H1 (cell line): ENCODE results near the gene TCEAL6. TPM values are rescaled to one million over a fixed set of nuclear protein-coding genes. Genes with fewer than 3 reads are reported as not detected.

Source experiments
- CTCF ChIA-PET: fragments of 300-600 bp; sonication (Branson Sonifier 250); formaldehyde crosslinking; loops from one replicate; lab custom pipeline; 2021; ENCODE audit not compliant: partially characterized antibody; lab: Charles Lee
- POLR2A ChIA-PET: fragments of 300-600 bp; sonication (Branson Sonifier 250); formaldehyde crosslinking; loops from one replicate; lab custom pipeline; 2021; ENCODE audit warnings: inconsistent platforms; ENCODE audit not compliant: partially characterized antibody; lab: Charles Lee
- DNase-seq, 2 experiments: peaks; one replicate each; pipeline versions ENCODE4 v3.0.0 to v3.0.0-alpha.2; 2010 to 2022; ENCODE audit warnings: low spot score in 2 of 2, low read depth in 1 of 2, mixed read lengths in 1 of 2
- FAIRE-seq: peaks from 2 replicates; lab custom pipeline; 2011; peaks lifted over from hg19 to GRCh38; lab: Jason Lieb, UNC
- H2AFZ ChIP-seq: 2 replicates; pipeline ENCODE4 v1.8.1; 2012; ENCODE audit warnings: low read length, inconsistent platforms
- H2AK5ac ChIP-seq: 2 replicates; pipeline ENCODE4 v1.6.1; 2013; ENCODE audit warnings: low read depth, low read length
- H2BK120ac ChIP-seq: replicated peaks from 2 replicates; pipeline ENCODE3; 2013; ENCODE audit warnings: low read depth, low read length, inconsistent platforms
- H2BK12ac ChIP-seq: 2 replicates; pipeline ENCODE4 v1.6.1; 2013; ENCODE audit warnings: low read depth, low read length
- H2BK15ac ChIP-seq: 2 replicates; pipeline ENCODE4 v1.6.1; 2013; ENCODE audit warnings: low read length
- H2BK20ac ChIP-seq: 2 replicates; pipeline ENCODE4 v1.6.1; 2013; ENCODE audit warnings: low read length
- H2BK5ac ChIP-seq: 2 replicates; pipeline ENCODE4 v1.6.1; 2013; ENCODE audit warnings: low read depth, low read length
- H3K14ac ChIP-seq: 2 replicates; pipeline ENCODE4 v1.6.1; 2013; ENCODE audit warnings: inconsistent platforms; ENCODE audit not compliant: insufficient read length
- H3K18ac ChIP-seq: 2 replicates; pipeline ENCODE4 v1.6.1; 2013; ENCODE audit warnings: low read length; ENCODE audit errors: extremely low read depth
- H3K23ac ChIP-seq: 2 replicates; pipeline ENCODE4 v1.6.1; 2013; ENCODE audit warnings: inconsistent platforms; ENCODE audit not compliant: insufficient read length
- H3K23me2 ChIP-seq: 2 replicates; pipeline ENCODE4 v1.6.1; 2013; ENCODE audit warnings: low read depth, low read length
- H3K27ac ChIP-seq: 2 replicates; pipeline ENCODE4 v1.6.1; 2011; ENCODE audit warnings: low read depth, low read length, inconsistent platforms
- H3K27me3 ChIP-seq, 4 experiments: replicated peaks in 1 of 4; 1 replicate in 1 of 4; 2 replicates in 3 of 4; pipeline versions ENCODE4 v1.6.1 to v1.8.1; 2011 to 2013; ENCODE audit warnings: low read length in 3 of 4, mild to moderate bottlenecking in 3 of 4, inconsistent platforms in 2 of 4, mixed read lengths in 2 of 4, moderate library complexity in 1 of 4; ENCODE audit not compliant: control insufficient read depth in 3 of 4, insufficient read depth in 3 of 4; ENCODE audit errors: extremely low read depth in 1 of 4
- H3K36me3 ChIP-seq, 4 experiments: 2 replicates each; pipeline versions ENCODE4 v1.6.1 to v1.8.1; 2011 to 2013; ENCODE audit warnings: mild to moderate bottlenecking in 4 of 4, low read length in 3 of 4, moderate library complexity in 2 of 4, control low read depth in 1 of 4, inconsistent platforms in 1 of 4; ENCODE audit not compliant: insufficient read depth in 4 of 4, control insufficient read depth in 2 of 4
- H3K4ac ChIP-seq: replicated peaks from 2 replicates; pipeline ENCODE3; 2013; ENCODE audit warnings: low read length, low read depth, mixed read lengths, inconsistent platforms; ENCODE audit not compliant: insufficient read length
- H3K4me1 ChIP-seq, 4 experiments: replicated peaks in 1 of 4; 1 replicate in 1 of 4; 2 replicates in 3 of 4; pipeline versions ENCODE4 v1.6.1 to v1.8.1; 2011 to 2013; ENCODE audit warnings: low read length in 3 of 4, inconsistent platforms in 2 of 4, mixed read lengths in 1 of 4; ENCODE audit not compliant: insufficient read depth in 4 of 4, control insufficient read depth in 3 of 4
- H3K4me2 ChIP-seq, 2 experiments: 2 replicates each; pipeline versions ENCODE4 v1.6.1 to v1.8.1; 2011 to 2013; ENCODE audit warnings: low read depth in 2 of 2, low read length in 2 of 2, control low read depth in 1 of 2, inconsistent platforms in 1 of 2, mild to moderate bottlenecking in 1 of 2; ENCODE audit not compliant: insufficient read depth in 1 of 2
- H3K4me3 ChIP-seq, 4 experiments: fragments of 200-600, 300-600 bp in 1 of 4; sonication (generic), shearing (Covaris generic), sonication (Bioruptor Twin) in 1 of 4; 2 replicates each; pipeline versions ENCODE4 v1.5.1 to v1.8.1; 2011 to 2016; ENCODE audit warnings: low read length in 4 of 4, low read depth in 3 of 4, control low read depth in 2 of 4, inconsistent platforms in 2 of 4, mild to moderate bottlenecking in 2 of 4, mixed read lengths in 1 of 4, moderate library complexity in 1 of 4; ENCODE audit not compliant: insufficient read depth in 2 of 4; ENCODE audit errors: extremely low read depth in 1 of 4
- H3K56ac ChIP-seq: replicated peaks from 2 replicates; pipeline ENCODE3; 2013; ENCODE audit warnings: low read depth, mild to moderate bottlenecking, mixed read lengths, low read length, inconsistent platforms; ENCODE audit not compliant: insufficient read length
- H3K79me1 ChIP-seq: 2 replicates; pipeline ENCODE4 v1.6.1; 2013; ENCODE audit warnings: low read depth, low read length, control low read depth
- H3K79me2 ChIP-seq, 2 experiments: 2 replicates each; pipeline versions ENCODE4 v1.6.1 to v1.8.1; 2012 to 2013; ENCODE audit warnings: low read length in 2 of 2, mild to moderate bottlenecking in 2 of 2, inconsistent platforms in 1 of 2; ENCODE audit not compliant: insufficient read depth in 2 of 2, control insufficient read depth in 1 of 2
- H3K9ac ChIP-seq, 4 experiments: replicated peaks in 1 of 4; 1 replicate in 1 of 4; 2 replicates in 3 of 4; pipeline versions ENCODE4 v1.6.1 to v1.8.1; 2011 to 2013; ENCODE audit warnings: low read depth in 3 of 4, low read length in 3 of 4, control low read depth in 2 of 4, mild to moderate bottlenecking in 2 of 4, moderate library complexity in 2 of 4, inconsistent platforms in 1 of 4; ENCODE audit errors: extremely low read depth in 1 of 4
- H3K9me3 ChIP-seq, 2 experiments: 2 replicates each; pipeline versions ENCODE4 v1.6.1 to v1.8.1; 2012 to 2013; ENCODE audit warnings: mild to moderate bottlenecking in 2 of 2, moderate library complexity in 2 of 2, control low read depth in 1 of 2, inconsistent platforms in 1 of 2, low read depth in 1 of 2, low read length in 1 of 2, mixed read lengths in 1 of 2; ENCODE audit not compliant: insufficient read depth in 2 of 2
- H4K20me1 ChIP-seq, 2 experiments: replicated peaks in 1 of 2; 2 replicates each; pipeline versions ENCODE3 to v1.8.1; 2011 to 2013; ENCODE audit warnings: inconsistent platforms in 2 of 2, low read length in 2 of 2, mild to moderate bottlenecking in 1 of 2; ENCODE audit not compliant: insufficient read depth in 2 of 2, control insufficient read depth in 1 of 2
- H4K5ac ChIP-seq: 2 replicates; pipeline ENCODE4 v1.6.1; 2013; ENCODE audit warnings: low read length, low read depth, mixed read lengths, inconsistent platforms; ENCODE audit not compliant: insufficient read length
- H4K8ac ChIP-seq: 2 replicates; pipeline ENCODE4 v1.8.0; 2013; ENCODE audit warnings: mild to moderate bottlenecking, moderate library complexity, low read length, inconsistent platforms; ENCODE audit not compliant: insufficient read depth; ENCODE audit errors: extremely low read depth
- H4K91ac ChIP-seq: replicated peaks from 2 replicates; pipeline ENCODE3; 2013; ENCODE audit warnings: low read length, mixed read lengths, inconsistent platforms; ENCODE audit not compliant: insufficient read length
- CBX8 ChIP-seq: fragments of 300-800, 300-1000 bp; sonication (generic); IDR thresholded peaks from 2 replicates; pipeline ENCODE4 v1.7.1; 2016; ENCODE audit warnings: low read depth, low read length, borderline replicate concordance
- KDM4A ChIP-seq: IDR thresholded peaks from one replicate; pipeline ENCODE4 v1.7.1; 2012; ENCODE audit warnings: low read depth, mild to moderate bottlenecking, moderate library complexity, low read length, inconsistent platforms; ENCODE audit not compliant: severe bottlenecking
- SIRT6 ChIP-seq: IDR thresholded peaks from one replicate; pipeline ENCODE4 v1.7.1; 2012; ENCODE audit warnings: low read length, inconsistent platforms
- TAF1 ChIP-seq: IDR thresholded peaks from 2 replicates; pipeline ENCODE4 v1.6.1; 2011; ENCODE audit warnings: mild to moderate bottlenecking, low read depth, low read length
- WGBS, 2 experiments: shearing (Covaris generic) in 1 of 2; methylation state at CpG; one replicate each; pipeline versions ENCODE4 v1.1.6 to v1.1.7; 2013 to 2015; ENCODE audit warnings: low lambda C conversion rate in 2 of 2, mixed read lengths in 2 of 2, inconsistent platforms in 1 of 2, low coverage in 1 of 2, missing lambda C conversion rate in 1 of 2; ENCODE audit not compliant: insufficient replicate concordance in 2 of 2, insufficient coverage in 1 of 2, insufficient read length in 1 of 2; ENCODE audit errors: extremely low coverage in 1 of 2, missing lambda C conversion rate in 1 of 2; 5-methylcytosine and 5-hydroxymethylcytosine counted together
- polyA plus RNA-seq, 7 experiments: library from polyadenylated mRNA; depleted of rRNA in 3 of 7; stranded (reverse) in 5 of 7; unstranded in 2 of 7; fragments of >200 nt in 5 of 7; fragments of 200-250 nt in 2 of 7; gene quantifications; 1 replicate in 5 of 7; 2 replicates in 1 of 7; 4 replicates in 1 of 7; pipeline versions ENCODE4 v1.2.1 to v1.2.3, GENCODE V29; 2011 to 2013; ENCODE audit warnings: missing spikeins in 2 of 7, mixed read lengths in 2 of 7
- total RNA-seq: library from RNA; stranded (reverse); fragmentation: NEBNext Ultra II Directional; extraction: Animal tissue kit (Norgen Biotek cat#: 25700); gene quantifications from 2 replicates; pipeline ENCODE4 v1.2.1, GENCODE V29; 2021

TCEAL6 gene
- total and polyA plus RNA-seq, 2 of the 8 experiments (the other 6 are each of a cell fraction or from before 2014, with no cell fraction given): not detected

DNA sequence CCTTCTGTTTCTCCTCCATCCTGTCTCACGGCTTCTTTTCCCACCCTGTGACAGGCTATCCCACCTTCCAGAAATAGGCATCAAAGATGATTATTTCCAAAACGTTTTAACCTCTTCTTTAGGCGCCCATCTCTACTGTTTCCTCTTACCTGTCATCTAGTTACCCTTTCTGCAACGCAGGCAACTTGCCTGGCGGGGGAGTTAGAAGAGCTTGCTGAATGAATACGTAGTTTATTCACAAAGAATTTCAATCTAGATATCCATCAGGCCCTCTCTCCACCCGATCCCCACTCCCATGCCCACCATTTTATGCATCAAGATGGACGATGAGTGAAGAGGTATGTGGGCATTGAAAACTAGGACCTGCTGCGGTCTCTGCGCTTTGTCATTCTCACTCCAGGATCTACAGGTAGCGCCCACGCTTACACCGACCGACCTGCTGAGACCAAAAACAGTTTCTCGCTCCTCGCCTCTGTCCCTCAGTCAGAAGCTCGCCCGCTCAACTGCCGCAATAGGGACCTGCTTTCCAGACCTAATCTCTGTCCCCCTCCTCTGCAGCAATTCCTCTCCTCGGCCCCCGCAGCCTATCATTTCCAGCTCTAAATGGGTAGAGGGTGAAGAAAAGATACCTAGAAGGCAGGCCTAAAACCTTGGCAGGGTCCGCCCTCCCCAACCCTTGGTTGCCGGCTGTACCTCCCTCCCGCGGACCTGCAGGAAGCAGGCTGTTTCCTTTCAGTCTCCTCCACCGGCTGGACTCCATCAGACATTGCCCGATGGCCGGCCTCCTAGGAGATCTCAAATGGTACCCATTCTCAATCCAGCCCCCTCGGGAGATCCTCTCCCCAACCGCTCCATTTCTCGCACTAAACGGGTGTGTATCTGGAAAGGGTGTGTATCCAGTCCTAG is 12.9 kb upstream of the TCEAL6 start:
- no peak overlapping the region; a peak in 1 of 7 replicates for H3K9ac ChIP-seq
- H4K20me1 ChIP-seq: no peaks in the 10 kb centered on the region
- no peaks in the 10 kb centered on the region for H3K27me3 ChIP-seq
- H3K27ac ChIP-seq: no peak overlapping the region
- H4K8ac ChIP-seq: peak overlapping the region; percentile 2; the same call in 1 of the 2 replicates
- no peak overlapping the region for H4K5ac ChIP-seq
- no peak overlapping the region for H2BK120ac ChIP-seq
- H3K79me1 ChIP-seq: no peaks in the 10 kb centered on the region
- WGBS, 2 experiments: 92% methylated on average over 14 of the region's 32 CpGs; no CpG with 5 or more reads in 1 of the 2 experiments
- H3K23ac ChIP-seq: no peak overlapping the region
- no peaks in the 10 kb centered on the region for H3K4me1 ChIP-seq
- no peak overlapping the region for H2BK20ac ChIP-seq
- ChIA-PET CTCF (interaction anchor here (1.2 kb wide), 1 partner anchor 24 kb away, joined by 3 read pairs; no protein-coding TSS in a partner anchor), POLR2A (no interaction called here)
- DNase-seq: peak in 1 of 2 experiments; percentile 55
- no peak overlapping the region for H3K56ac ChIP-seq
- FAIRE-seq: no peak
- H3K4me3 ChIP-seq: peak overlapping the region in 1 of 4 experiments; percentile 51; a peak in 1 of 8 replicates
- no peak overlapping the region for H3K4ac ChIP-seq
- H3K18ac ChIP-seq: no peak overlapping the region
- no peak overlapping the region for H3K14ac ChIP-seq
- no peak overlapping the region for H4K91ac ChIP-seq
- peaks cover 5 to 32% of the 10 kb centered on the region in 2 experiments; a peak in 3 of 4 replicates for H3K9me3 ChIP-seq
- no peak overlapping the region for H2AK5ac ChIP-seq
- H3K36me3 ChIP-seq: no peaks in the 10 kb centered on the region
- no peak overlapping the region for H2BK5ac ChIP-seq
- no peak for TF ChIP-seq CBX8
- no peak for TF ChIP-seq KDM4A
- TF ChIP-seq TAF1: no peak
- no peak for TF ChIP-seq SIRT6
- H3K23me2 ChIP-seq: peaks cover 5% of the 10 kb centered on the region
- H3K79me2 ChIP-seq: no peaks in the 10 kb centered on the region
- peak overlapping the region in 1 of 2 experiments; percentile 80; a peak in 2 of 4 replicates for H3K4me2 ChIP-seq
- no peak overlapping the region for H2BK12ac ChIP-seq
- H2AFZ ChIP-seq: no peak overlapping the region
- H2BK15ac ChIP-seq: no peak overlapping the region
